Testis (tissue), 3 donors: ENCODE measurements around the gene MIGA2. TPM values are rescaled to one million over a fixed set of nuclear protein-coding genes. Genes with fewer than 3 reads are reported as not detected.

ENCODE experiments used
- DNase-seq: peaks from one replicate; pipeline ENCODE4 v3.0.0-alpha.2; 2019
- H3K27ac ChIP-seq, 2 donors: fragments of 200-600 bp; sonication (generic); one replicate each; pipeline ENCODE4 v1.5.1; 2019
- H3K27me3 ChIP-seq: fragments of 200-600 bp; sonication (generic); one replicate; pipeline ENCODE4 v1.5.1; 2019
- H3K36me3 ChIP-seq: fragments of 200-600 bp; sonication (generic); one replicate; pipeline ENCODE4 v1.5.1; 2017; ENCODE audit warnings: low read depth; ENCODE audit errors: missing control alignments
- H3K4me1 ChIP-seq: fragments of 200-600 bp; sonication (generic); one replicate; pipeline ENCODE4 v1.5.1; 2019
- H3K4me3 ChIP-seq, 2 donors: fragments of 200-600 bp; sonication (generic); one replicate each; pipeline ENCODE4 v1.5.1; 2017 to 2019
- H3K9me3 ChIP-seq: fragments of 200-600 bp; sonication (generic); one replicate; pipeline ENCODE4 v1.5.1; 2017
- POLR2A ChIP-seq: fragments of 450-650 bp; IDR thresholded peaks from one replicate; pipeline ENCODE4 v1.6.1; 2017; ENCODE audit warnings: antibody characterized with exemption, mild to moderate bottlenecking, moderate library complexity
- WGBS, 2 donors: methylation state at CpG; one replicate each; pipeline ENCODE4 v1.1.5; 2018; 5-methylcytosine and 5-hydroxymethylcytosine counted together
- intact Hi-C: fragments of 100-400 bp; cut with DNase I; formaldehyde crosslinking; loops from one replicate; pipeline ENCODE4 v1.15.1; 2023; ENCODE audit warnings: low total_unique reads
- polyA plus RNA-seq: library from polyadenylated mRNA; stranded (reverse); fragments of 350-450 nt; fragmentation: Illumina TruSeq; extraction: RNeasy Lipid Tissue Mini Kit (QIAGEN cat#74804); gene quantifications from one replicate; pipeline ENCODE4 v1.2.3, GENCODE V29; 2014; ENCODE audit warnings: low read depth, low replicate concordance; ENCODE audit not compliant: insufficient read depth
- total RNA-seq, 2 donors: library from RNA; depleted of rRNA; stranded (reverse); fragments of >200 nt; gene quantifications; one replicate each; pipeline ENCODE4 v1.2.3, GENCODE V29; 2016
- TF ChIP-seq, protein P1 (sequence below), 3 experiments: fragments of 450-650 bp in 2 of 3; fragments of 200-600 bp in 1 of 3; sonication (generic) in 1 of 3; IDR thresholded peaks; one replicate each; pipeline ENCODE4 v1.5.1; 2016 to 2019; ENCODE audit warnings: antibody characterized with exemption in 3 of 3, mild to moderate bottlenecking in 2 of 3, moderate library complexity in 1 of 3

MIGA2 gene
- total and polyA plus RNA-seq, 3 donors from 2014 or later: 22.9 to 42.7 (median 42.0) TPM

DNA sequence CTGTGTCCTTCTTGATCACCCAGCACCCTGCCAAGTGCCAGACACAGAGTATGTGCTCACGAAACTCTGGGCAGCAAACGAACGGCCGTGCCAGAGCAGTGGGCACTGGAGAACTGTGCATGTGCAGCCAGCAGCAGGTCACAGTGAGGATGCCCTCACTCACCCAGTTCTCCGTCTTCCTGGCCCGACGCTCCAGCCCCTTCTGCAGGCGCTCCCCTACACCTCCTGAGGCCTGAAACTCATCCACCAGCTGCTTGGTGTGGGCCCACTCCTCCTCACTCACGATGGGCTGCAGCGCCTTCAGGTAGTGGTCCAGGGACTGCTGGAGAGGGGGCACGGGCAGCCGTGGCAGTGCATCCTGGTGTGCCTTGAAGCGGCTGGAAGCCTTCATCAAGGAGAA, 71.2 kb downstream of the MIGA2 start:
- 86 to 96% methylated on average over 8 to 13 of the region's 13 CpGs for WGBS, 2 donors
- peaks cover 11% of the 10 kb centered on the region for H3K4me1 ChIP-seq
- TF ChIP-seq POLR2A: no peak
- H3K36me3 ChIP-seq: no peaks in the 10 kb centered on the region
- no peaks in the 10 kb centered on the region for H3K27me3 ChIP-seq
- no peak overlapping the region for H3K27ac ChIP-seq
- intact Hi-C loops: no loop called here
- no peak for DNase-seq
- H3K9me3 ChIP-seq: no peaks in the 10 kb centered on the region
- no peak overlapping the region for H3K4me3 ChIP-seq

DNA sequence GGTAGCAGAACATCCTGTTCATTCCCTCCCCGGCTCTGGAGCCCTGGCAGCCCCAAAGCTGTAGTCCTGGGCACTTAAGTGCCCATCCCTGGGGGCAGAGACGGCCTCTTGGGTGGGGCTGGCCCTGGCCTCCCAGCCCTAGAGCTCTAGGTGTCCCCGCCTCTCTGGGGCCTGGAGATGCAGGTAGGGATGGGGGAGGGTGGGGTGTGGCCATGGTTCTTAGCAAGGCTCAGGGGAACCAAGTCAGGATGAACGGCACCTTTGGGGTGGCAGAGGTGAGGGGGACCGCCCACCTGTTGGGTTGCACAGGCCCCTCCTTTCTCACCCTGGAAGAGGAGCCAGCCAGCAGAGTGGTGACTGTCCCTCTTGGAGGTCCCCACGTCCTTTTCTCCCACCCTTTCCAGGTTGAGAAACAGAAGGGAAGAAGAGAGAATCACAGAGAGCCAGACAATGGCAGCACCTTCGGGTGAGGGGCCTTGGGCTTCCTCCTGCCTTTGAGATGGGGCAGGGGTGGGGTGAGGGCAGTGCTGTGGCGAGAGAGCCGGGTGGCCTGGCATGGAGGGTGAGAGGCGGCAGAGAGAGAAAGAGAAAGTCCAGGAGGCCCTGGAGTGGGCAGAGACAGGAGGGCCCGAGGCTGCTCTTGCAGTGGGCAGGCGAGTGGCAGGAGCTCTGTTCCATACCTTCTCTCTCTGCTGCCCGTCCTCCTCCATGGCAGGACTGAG, 71.8 kb downstream of the MIGA2 start:
- H3K4me1 ChIP-seq: peaks cover 15% of the 10 kb centered on the region
- H3K4me3 ChIP-seq: no peak overlapping the region
- TF ChIP-seq, protein P1, sequence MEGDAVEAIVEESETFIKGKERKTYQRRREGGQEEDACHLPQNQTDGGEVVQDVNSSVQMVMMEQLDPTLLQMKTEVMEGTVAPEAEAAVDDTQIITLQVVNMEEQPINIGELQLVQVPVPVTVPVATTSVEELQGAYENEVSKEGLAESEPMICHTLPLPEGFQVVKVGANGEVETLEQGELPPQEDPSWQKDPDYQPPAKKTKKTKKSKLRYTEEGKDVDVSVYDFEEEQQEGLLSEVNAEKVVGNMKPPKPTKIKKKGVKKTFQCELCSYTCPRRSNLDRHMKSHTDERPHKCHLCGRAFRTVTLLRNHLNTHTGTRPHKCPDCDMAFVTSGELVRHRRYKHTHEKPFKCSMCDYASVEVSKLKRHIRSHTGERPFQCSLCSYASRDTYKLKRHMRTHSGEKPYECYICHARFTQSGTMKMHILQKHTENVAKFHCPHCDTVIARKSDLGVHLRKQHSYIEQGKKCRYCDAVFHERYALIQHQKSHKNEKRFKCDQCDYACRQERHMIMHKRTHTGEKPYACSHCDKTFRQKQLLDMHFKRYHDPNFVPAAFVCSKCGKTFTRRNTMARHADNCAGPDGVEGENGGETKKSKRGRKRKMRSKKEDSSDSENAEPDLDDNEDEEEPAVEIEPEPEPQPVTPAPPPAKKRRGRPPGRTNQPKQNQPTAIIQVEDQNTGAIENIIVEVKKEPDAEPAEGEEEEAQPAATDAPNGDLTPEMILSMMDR (IDR thresholded peaks at IDR 0.05): no peak
- TF ChIP-seq POLR2A: no peak
- no peak overlapping the region for H3K27ac ChIP-seq
- no peaks in the 10 kb centered on the region for H3K36me3 ChIP-seq
- H3K9me3 ChIP-seq: no peaks in the 10 kb centered on the region
- WGBS, 2 donors: 78 to 90% methylated on average over 7 to 13 of the region's 13 CpGs
- intact Hi-C loops: no loop called here
- DNase-seq: no peak
- H3K27me3 ChIP-seq: no peaks in the 10 kb centered on the region

DNA sequence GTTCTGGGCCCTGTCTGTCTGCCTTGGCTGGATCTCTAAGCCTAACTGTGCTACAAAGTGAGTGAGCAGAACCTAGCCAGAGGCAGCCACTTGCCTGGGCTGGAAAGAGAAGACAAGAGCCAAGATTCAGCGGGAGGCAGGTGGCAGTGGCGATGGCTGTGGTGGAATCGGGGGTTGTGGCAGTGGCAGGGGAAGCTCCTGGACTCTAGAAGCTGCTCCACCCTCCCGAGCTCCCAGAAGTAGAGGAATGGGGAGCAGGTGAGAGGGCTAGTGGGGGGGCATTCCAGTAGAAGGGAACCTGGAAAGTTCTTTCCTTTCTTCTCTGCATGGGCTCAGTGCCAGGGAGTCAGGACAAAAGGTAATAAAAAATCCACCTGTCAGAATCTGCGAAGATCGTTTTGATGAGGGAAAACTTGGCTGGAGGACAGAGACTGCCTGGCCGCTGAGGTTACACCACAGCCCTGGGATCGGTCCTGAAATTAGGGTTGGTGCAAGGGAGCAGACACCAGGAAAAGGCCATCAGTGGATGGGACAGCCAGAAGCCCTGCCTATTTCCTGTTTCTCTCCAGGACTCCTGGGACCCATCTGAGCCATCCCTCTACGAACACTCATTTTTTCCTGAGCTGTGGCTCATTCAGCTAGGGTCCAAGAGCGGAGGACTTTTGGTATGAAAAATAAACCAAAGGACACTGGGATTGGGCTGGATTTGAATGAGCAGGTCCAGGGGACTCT, 72.5 kb downstream of the MIGA2 start:
- H3K36me3 ChIP-seq: no peaks in the 10 kb centered on the region
- no peak for DNase-seq
- intact Hi-C loops: no loop called here
- no peak overlapping the region for H3K27ac ChIP-seq
- no peak overlapping the region for H3K4me3 ChIP-seq
- H3K4me1 ChIP-seq: peaks cover 19% of the 10 kb centered on the region
- 83 to 86% methylated on average over 10 of the region's 10 CpGs for WGBS, 2 donors
- H3K9me3 ChIP-seq: no peaks in the 10 kb centered on the region
- TF ChIP-seq, protein P1 (IDR thresholded peaks at IDR 0.05): no peak
- no peak for TF ChIP-seq POLR2A
- no peaks in the 10 kb centered on the region for H3K27me3 ChIP-seq

- TF ChIP-seq, protein P1 (IDR thresholded peaks at IDR 0.05): no peak
- TF ChIP-seq POLR2A: no peak
- intact Hi-C loops: no loop called here
- Histone ChIP-seq H3K4me1 (peaks cover 21% of the 10 kb centered on the region), H3K4me3 (no peak overlapping the region), H3K9me3 (no peaks in the 10 kb centered on the region), H3K27ac (no peak overlapping the region), H3K36me3 (no peaks in the 10 kb centered on the region), H3K27me3 (no peaks in the 10 kb centered on the region)
- no peak for DNase-seq
- 69 to 71% methylated on average over 7 of the region's 7 CpGs for WGBS, 2 donors
Measured at GRCh38 chr9:129109537-129109903, 73.1 kb downstream of the MIGA2 start.

DNA sequence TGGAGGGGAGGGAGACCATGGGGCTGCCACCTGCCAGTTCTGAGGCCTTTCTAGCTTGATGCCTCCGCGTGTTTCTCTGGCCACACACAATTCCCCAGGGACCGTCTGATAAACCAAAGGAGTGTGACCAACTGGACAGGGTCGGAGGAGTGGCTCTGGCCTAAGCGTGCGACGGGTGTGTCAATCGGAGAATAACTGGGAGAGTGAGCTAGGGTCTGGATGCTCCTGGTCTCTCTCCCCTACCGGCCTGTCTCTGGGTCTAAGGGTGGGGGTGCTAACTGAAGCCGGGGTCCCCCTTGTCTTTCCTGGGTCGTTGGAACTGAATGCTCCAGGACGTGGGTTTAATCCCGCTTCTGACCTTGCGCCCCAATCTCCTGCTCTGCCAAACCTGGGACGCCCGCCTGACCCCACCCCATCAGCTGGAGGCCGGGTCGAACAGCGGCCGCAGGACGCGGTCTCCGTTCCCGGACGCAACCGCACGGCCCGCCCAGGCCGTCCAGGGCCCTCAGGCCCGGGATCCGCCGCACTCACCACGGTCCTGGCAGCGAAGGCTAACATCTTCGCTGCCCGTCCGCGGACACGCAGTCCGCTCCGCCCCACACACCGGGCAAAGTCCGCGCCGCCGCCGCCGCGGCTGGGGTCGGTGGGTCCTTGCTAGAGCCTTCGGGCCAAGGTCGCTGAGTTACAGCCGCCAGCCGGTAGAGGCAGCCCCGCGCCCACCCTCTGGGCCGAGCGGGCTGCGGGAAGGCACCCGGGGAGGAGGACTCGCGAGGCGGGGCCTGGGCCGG, 73.7 kb downstream of the MIGA2 start:
- peaks cover 27% of the 10 kb centered on the region for H3K4me1 ChIP-seq
- H3K9me3 ChIP-seq: no peaks in the 10 kb centered on the region
- H3K27me3 ChIP-seq: no peaks in the 10 kb centered on the region
- WGBS, 2 donors: 3 to 10% methylated on average over 8 to 55 of the region's 64 CpGs
- H3K27ac ChIP-seq: peak overlapping the region; percentile 94 to 97
- DNase-seq: no peak
- TF ChIP-seq, protein P1 (IDR thresholded peaks at IDR 0.05): no peak
- no peak for TF ChIP-seq POLR2A
- peak overlapping the region; percentile 84 to 99 for H3K4me3 ChIP-seq
- H3K36me3 ChIP-seq: no peaks in the 10 kb centered on the region
- intact Hi-C loops: no loop called here
